ENCODE results near the gene PIGQ.

The PIGQ gene

GRCh38 chr16:578232-578869, 8.6 kb downstream of the PIGQ start:
- H3K27me3 ChIP-seq (ENCODE audit: insufficient read depth, insufficient read length) = no peaks in the 10 kb centered on the region
- no peaks in the 10 kb centered on the region for H3K9me3 ChIP-seq (ENCODE audit: insufficient read depth, low read length)
- TF ChIP-seq YY1 (IDR thresholded peaks at IDR 0.05; ENCODE audit: insufficient read depth, insufficient read length) (no peak), ZNF274 (IDR thresholded peaks at IDR 0.05; ENCODE audit: low read depth, low read length) (no peak), SUZ12 (IDR thresholded peaks at IDR 0.05; ENCODE audit: extremely low read depth, insufficient read depth, insufficient read length) (no peak)
- H3K36me3 ChIP-seq (ENCODE audit: insufficient read depth, insufficient read length, low read length) = peaks cover 61% of the 10 kb centered on the region
- no peak for DNase-seq (ENCODE audit: low read depth, low spot score)
- peaks cover 17% of the 10 kb centered on the region for H3K4me1 ChIP-seq (ENCODE audit: insufficient read depth, insufficient read length)
- no peak overlapping the region for H3K4me3 ChIP-seq (ENCODE audit: insufficient read length, low read depth)
- H3K9ac ChIP-seq (ENCODE audit: insufficient read length, low read depth) = no peak overlapping the region

GRCh38 chr16:578870-579405, 9.2 kb downstream of the PIGQ start:
- H3K36me3 ChIP-seq (ENCODE audit: insufficient read depth, insufficient read length, low read length) = peaks cover 55% of the 10 kb centered on the region
- no peaks in the 10 kb centered on the region for H3K9me3 ChIP-seq (ENCODE audit: insufficient read depth, low read length)
- DNase-seq (ENCODE audit: low read depth, low spot score) = no peak
- no peaks in the 10 kb centered on the region for H3K27me3 ChIP-seq (ENCODE audit: insufficient read depth, insufficient read length)
- H3K9ac ChIP-seq (ENCODE audit: insufficient read length, low read depth) = no peak overlapping the region
- peaks cover 14% of the 10 kb centered on the region for H3K4me1 ChIP-seq (ENCODE audit: insufficient read depth, insufficient read length)
- H3K4me3 ChIP-seq (ENCODE audit: insufficient read length, low read depth) = no peak overlapping the region
- no peak for TF ChIP-seq YY1 (IDR thresholded peaks at IDR 0.05; ENCODE audit: insufficient read depth, insufficient read length)
- no peak for TF ChIP-seq SUZ12 (IDR thresholded peaks at IDR 0.05; ENCODE audit: extremely low read depth, insufficient read depth, insufficient read length)
- no peak for TF ChIP-seq ZNF274 (IDR thresholded peaks at IDR 0.05; ENCODE audit: low read depth, low read length)

- Histone ChIP-seq H3K4me1 (ENCODE audit: insufficient read depth, insufficient read length) (peaks cover 16% of the 10 kb centered on the region), H3K9ac (ENCODE audit: insufficient read length, low read depth) (no peak overlapping the region), H3K36me3 (ENCODE audit: insufficient read depth, insufficient read length, low read length) (peaks cover 41% of the 10 kb centered on the region), H3K4me3 (ENCODE audit: insufficient read length, low read depth) (no peak overlapping the region), H3K27me3 (ENCODE audit: insufficient read depth, insufficient read length) (peaks cover 1% of the 10 kb centered on the region), H3K9me3 (ENCODE audit: insufficient read depth, low read length) (no peaks in the 10 kb centered on the region)
- no peak for DNase-seq (ENCODE audit: low read depth, low spot score)
- no peak for TF ChIP-seq ZNF274 (IDR thresholded peaks at IDR 0.05; ENCODE audit: low read depth, low read length)
- no peak for TF ChIP-seq YY1 (IDR thresholded peaks at IDR 0.05; ENCODE audit: insufficient read depth, insufficient read length)
- no peak for TF ChIP-seq SUZ12 (IDR thresholded peaks at IDR 0.05; ENCODE audit: extremely low read depth, insufficient read depth, insufficient read length)
Observed at GRCh38 chr16:580141-580945, 10.6 kb downstream of the PIGQ start.

GRCh38 chr16:580946-581498, 11.3 kb downstream of the PIGQ start:
- no peak for TF ChIP-seq SUZ12 (IDR thresholded peaks at IDR 0.05; ENCODE audit: extremely low read depth, insufficient read depth, insufficient read length)
- TF ChIP-seq YY1 (IDR thresholded peaks at IDR 0.05; ENCODE audit: insufficient read depth, insufficient read length) = no peak
- TF ChIP-seq ZNF274 (IDR thresholded peaks at IDR 0.05; ENCODE audit: low read depth, low read length) = no peak
- peaks cover 16% of the 10 kb centered on the region for H3K4me1 ChIP-seq (ENCODE audit: insufficient read depth, insufficient read length)
- H3K9ac ChIP-seq (ENCODE audit: insufficient read length, low read depth) = no peak overlapping the region

GRCh38 chr16:582218-582613, 12.4 kb downstream of the PIGQ start:
- Histone ChIP-seq H3K9me3 (ENCODE audit: insufficient read depth, low read length) (no peaks in the 10 kb centered on the region), H3K36me3 (ENCODE audit: insufficient read depth, insufficient read length, low read length) (peaks cover 26% of the 10 kb centered on the region), H3K4me3 (ENCODE audit: insufficient read length, low read depth) (no peak overlapping the region), H3K27me3 (ENCODE audit: insufficient read depth, insufficient read length) (peaks cover 20% of the 10 kb centered on the region), H3K4me1 (ENCODE audit: insufficient read depth, insufficient read length) (peaks cover 21% of the 10 kb centered on the region), H3K9ac (ENCODE audit: insufficient read length, low read depth) (no peak overlapping the region)
- TF ChIP-seq YY1 (IDR thresholded peaks at IDR 0.05; ENCODE audit: insufficient read depth, insufficient read length) (no peak), ZNF274 (IDR thresholded peaks at IDR 0.05; ENCODE audit: low read depth, low read length) (no peak)
- DNase-seq (ENCODE audit: low read depth, low spot score) = no peak

More at GRCh38 chr16:580946-581498, 11.3 kb downstream of the PIGQ start:
- Histone ChIP-seq H3K4me3 (ENCODE audit: insufficient read length, low read depth) (no peak overlapping the region), H3K27me3 (ENCODE audit: insufficient read depth, insufficient read length) (peaks cover 8% of the 10 kb centered on the region), H3K9me3 (ENCODE audit: insufficient read depth, low read length) (no peaks in the 10 kb centered on the region), H3K36me3 (ENCODE audit: insufficient read depth, insufficient read length, low read length) (peaks cover 34% of the 10 kb centered on the region)
- DNase-seq (ENCODE audit: low read depth, low spot score) = no peak

GRCh38 chr16:582614-583331, 13.0 kb downstream of the PIGQ start:
- DNase-seq (ENCODE audit: low read depth, low spot score) = no peak
- H3K4me1 ChIP-seq (ENCODE audit: insufficient read depth, insufficient read length) = peaks cover 24% of the 10 kb centered on the region
- peak overlapping the region; percentile 32 for H3K9ac ChIP-seq (ENCODE audit: insufficient read length, low read depth)

More at GRCh38 chr16:582614-583331, 13.0 kb downstream of the PIGQ start:
- Histone ChIP-seq H3K27me3 (ENCODE audit: insufficient read depth, insufficient read length) (peaks cover 20% of the 10 kb centered on the region), H3K9me3 (ENCODE audit: insufficient read depth, low read length) (no peaks in the 10 kb centered on the region), H3K36me3 (ENCODE audit: insufficient read depth, insufficient read length, low read length) (peaks cover 27% of the 10 kb centered on the region), H3K4me3 (ENCODE audit: insufficient read length, low read depth) (no peak overlapping the region)
- TF ChIP-seq YY1 (IDR thresholded peaks at IDR 0.05; ENCODE audit: insufficient read depth, insufficient read length) (no peak), SUZ12 (IDR thresholded peaks at IDR 0.05; ENCODE audit: extremely low read depth, insufficient read depth, insufficient read length) (no peak), ZNF274 (IDR thresholded peaks at IDR 0.05; ENCODE audit: low read depth, low read length) (no peak)

Measured in NT2/D1 (cell line).